HG03064 (cell line): ENCODE measurements around the gene NANOG.
"Not testable (repeated sequence)": the region's sequence is repeated elsewhere in the genome, so short reads cannot be mapped to it uniquely, and the experiment has no call there.

Experiments used
- ATAC-seq: cut with Tn5 transposase; IDR thresholded peaks from one replicate; pipeline ENCODE4 v1.9.1; 2021; ENCODE audit warnings: low read depth; ENCODE audit not compliant: unreplicated experiment

NANOG gene

DNA sequence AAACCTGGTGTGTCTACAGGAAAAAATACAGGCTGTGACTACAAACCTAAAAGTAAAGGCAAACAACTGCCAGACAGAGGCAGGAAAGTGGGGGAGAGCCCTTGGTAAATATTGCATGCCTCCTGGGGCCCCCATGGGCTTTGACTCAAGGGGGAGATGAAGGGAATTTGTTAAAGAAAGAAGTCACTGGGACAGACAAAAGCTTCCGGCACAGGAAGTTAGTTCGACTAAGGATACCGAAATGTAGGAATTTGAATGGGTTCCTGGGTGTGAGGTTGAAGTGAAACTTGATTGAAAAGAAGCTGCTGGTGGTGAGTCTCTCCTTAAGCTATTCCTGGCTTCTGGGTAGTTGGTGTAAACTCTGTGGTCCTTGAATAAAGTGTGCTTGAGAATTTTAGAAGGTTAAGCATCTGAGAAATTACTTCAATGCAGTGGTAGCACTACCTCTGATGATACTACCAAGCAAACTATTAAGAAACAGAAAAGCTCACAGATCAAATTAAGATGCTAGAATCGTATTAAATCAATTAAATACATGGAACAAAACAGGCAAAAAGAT, 9.6 kb downstream of the NANOG start:
- ATAC-seq: not testable (repeated sequence)

DNA sequence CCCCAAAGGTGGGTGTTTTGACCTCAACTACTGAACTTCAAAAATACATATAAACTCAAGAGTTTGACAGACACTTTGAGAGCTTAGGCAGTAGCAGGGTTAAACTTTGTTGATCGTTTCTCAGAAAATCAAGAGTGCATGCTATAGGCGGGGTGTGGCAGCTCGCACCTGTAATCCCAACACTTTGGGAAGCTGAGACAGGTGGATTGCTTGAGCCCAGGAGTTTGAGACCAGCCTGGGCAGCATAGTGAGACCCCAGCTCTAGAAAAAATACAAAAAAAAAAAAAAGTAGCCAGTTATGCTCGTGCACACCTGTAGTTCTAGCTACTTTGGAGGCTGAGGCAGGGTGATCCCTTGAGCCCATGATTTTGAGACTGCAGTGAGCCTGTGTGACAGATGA, 12.3 kb downstream of the NANOG start:
- ATAC-seq: no peak

DNA sequence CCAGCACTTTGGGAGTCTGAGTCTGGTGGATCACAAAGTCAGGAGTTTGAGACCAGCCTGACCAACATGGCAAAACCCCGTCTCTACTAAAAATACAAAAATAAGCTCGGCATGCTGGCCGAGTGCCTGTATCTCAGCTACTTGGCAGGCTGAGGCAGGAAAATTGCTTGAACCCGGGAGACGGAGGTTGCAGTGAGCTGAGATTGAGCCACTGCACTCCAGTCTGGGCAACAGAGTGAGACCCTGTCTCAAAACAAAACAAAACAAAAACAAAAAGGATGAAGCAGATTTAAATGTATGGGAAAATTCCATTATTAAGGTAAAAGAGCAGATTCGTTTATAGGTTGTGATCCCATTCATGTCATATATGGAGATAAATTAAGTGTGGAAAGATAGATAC, 17.1 kb downstream of the NANOG start:
- not testable (repeated sequence) for ATAC-seq

DNA sequence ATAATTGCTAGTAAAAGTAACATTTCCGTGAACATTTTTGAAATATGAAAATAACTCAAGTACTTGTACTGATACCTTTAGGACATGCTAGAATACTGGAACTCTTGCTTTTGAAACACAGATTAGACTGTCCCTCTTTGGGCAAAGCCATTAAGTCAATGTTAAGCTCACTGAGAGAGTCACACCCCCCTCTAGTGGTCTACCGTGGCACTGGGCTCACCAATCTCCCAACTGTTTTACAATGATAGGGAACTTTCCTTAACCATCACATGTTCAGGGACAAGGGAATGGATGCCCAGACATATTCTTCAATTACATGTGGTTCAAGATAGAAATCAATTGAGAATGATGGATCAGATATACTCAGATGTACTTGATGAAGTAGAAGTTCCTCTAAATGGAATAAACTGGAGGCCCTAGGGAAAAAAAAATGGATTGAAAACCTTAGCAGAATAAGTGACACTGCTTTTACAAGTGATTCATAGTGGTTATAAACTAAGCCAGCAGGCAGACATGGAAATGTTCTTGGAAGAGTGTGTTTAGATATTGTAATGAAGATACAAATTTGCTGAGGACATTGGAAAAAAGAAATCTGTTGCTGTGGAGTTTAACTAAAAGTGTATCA, 17.8 kb downstream of the NANOG start:
- no peak for ATAC-seq

DNA sequence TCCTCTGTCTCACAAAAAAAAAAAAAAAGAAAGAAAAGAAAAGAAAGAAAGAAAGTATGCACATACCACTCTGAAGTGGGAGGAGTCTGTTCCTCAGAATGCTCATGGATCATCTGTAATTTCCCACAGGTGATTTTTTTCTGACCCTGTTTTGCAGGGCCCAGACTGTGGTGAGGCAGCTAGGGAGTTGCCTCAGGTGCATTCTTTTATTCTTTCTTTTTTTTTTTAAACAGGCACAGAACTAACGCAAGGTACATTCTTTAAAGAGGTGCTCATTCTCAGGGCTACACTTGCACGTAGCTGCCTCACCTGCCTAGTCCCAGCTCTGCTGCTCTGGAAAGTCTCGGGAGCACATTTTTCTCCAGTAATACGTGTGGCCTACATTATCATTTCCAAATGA, 36.6 kb downstream of the NANOG start:
- ATAC-seq: not testable (repeated sequence)

DNA sequence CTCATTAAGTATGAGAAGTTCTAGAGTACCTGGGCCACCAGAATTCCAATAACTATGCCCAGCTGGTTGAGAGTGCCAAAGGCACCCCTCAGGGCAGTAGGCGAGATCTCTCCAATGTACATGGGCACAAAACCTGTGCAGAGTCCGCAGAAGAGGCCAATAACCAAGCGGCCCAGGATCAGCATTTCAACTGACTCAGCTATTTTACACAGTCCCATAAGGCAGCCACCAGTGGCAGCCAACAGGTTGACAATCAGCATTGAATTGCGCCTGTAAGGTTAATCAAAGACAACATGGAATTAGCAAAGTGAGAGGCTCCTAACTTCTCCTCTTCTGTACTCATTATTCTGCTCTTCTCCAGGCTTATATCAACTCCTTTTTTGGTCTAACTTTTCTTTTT, 40.5 kb downstream of the NANOG start:
- ATAC-seq: not testable (repeated sequence)

DNA sequence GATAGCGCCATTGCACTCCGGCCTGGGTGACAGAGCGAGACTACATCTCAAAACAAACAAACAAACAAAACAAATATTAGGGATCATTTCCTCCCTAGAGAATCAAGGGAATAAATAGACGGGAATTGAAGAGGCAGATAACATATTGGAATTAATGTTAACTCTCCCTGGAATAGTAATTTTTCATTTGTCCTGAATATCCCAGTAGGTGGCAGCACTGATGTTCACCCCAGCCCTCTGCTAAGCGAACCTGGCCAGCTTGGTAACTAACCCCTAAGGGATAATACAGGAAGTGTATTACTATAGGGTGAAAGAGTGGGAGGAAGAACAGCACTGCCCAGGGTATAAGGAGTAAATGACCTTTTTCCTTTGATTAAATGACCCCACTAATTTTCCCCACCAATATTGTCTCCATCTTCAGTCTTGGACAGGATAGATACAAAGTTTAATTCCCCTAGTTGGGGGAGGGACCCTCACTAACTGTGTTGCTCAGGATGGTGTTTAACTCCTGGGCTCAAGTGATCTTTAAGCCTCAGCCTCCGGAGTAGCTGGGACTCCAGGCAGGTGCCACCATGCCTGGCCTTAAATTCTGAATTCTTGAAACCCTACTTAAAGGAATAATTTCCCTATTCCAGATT, 43.0 kb downstream of the NANOG start:
- ATAC-seq: no peak

DNA sequence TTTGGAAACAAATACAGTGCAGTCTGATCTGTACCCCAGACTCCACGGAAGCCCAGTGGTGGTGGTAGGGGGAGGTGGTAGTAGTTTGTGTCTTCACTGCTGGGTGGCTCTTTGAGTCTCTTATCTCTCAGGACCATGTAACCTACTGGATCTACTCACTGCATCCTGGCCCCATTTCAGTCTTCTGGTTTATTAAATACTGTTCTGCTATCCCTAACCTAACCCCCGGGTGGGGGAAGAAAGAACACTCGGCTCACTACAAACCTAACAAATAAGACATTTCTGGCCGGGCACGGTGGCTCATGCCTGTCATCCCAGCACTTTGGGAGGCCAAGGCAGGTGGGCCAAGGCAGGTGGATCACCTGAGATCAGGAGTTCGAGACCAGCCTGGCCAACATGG, 44.0 kb downstream of the NANOG start:
- ATAC-seq: not testable (repeated sequence)

DNA sequence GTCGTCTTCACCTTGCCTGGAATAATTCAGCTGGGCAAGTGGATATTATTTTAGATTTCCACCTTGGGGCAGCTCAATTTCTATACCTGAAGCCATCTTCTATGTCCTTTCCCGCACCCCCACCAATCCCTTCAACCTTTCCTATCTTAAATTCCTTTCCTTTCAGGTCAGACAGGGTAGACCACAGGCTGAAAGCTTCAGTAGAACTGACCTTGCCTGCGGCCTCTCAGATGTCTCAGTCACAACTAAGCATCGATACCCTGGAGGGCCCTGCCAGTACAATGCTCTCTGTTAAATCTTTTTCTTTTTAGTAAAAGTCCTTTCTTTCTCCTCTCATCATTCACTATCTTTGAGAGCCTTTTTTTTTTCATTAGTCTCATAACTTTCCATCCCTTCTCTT, 44.6 kb downstream of the NANOG start:
- no peak for ATAC-seq

DNA sequence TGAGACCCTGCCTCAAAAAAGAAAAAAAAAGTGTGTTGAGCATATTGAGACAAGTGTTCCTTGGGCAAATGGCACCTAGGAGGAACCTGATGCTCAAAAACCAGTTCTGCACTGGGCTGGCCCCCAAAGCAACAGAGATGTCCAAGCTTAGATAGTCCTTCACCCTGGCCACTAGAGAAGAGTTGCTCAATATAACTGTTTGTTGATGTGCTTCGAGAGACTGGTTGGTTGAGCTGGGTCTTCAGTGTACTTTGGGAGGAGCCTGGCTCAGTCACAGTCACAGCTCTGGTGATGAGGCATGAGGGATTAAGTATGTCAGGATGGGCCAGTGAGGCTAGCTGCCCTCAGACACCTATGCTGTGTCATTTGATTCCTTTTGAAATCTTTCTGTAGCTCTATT, 45.5 kb downstream of the NANOG start:
- ATAC-seq: no peak

DNA sequence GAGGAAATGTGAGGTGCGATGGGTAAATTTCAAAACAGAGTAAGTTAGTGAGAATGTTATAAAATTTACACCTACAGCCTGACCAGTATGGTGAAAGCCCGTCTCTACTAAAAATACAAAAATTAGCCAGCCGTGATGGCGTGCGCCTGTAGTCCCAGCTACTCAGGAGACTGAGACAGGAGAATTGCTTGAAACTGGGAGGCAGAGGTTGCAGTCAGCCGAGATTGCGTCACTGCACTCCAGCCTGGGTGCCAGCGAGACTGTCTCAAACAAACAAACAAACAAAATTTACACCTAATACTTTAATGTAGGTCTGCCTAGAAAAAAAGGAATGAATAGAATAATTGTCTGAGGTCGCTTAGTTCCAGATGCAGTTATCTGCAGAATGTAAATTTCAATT, 45.9 kb downstream of the NANOG start:
- ATAC-seq: no peak

DNA sequence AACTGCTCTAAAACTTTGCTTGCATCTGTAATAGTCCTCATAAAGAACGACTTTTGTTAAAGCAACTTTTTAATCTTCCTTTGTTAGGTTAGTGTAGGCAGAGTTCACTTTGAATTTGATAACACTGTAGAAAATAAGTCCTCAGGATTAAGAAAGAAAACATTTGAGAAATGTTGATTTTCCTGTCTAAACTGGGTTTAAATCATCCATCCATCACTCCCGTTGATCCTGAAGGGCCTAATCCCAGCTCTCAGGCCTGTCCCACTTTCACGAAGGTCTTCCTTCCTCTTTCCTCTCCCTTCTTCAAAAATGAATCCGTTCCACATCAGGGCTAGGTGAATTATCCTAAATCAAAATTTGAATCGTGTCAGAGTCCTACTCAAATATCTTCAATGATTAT, 46.6 kb downstream of the NANOG start:
- no peak for ATAC-seq

DNA sequence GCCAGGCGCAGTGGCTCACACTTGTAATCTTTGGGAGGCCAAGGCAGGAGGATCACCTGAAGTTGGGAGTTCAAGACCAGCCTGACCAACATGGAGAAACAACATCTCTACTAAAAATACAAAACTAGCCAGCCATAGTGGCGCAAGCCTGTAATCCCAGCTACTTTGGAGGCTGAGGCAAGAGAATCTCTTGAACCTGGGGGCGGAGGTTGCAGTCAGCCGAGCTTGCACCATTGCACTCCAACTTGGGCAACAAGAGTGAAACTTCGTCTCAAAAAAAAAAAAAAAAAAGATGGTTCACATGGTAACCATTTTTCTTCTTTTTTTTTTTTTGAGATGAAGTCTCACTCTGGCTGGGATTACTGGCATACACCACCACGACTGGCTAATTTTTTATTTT, 48.2 kb downstream of the NANOG start:
- no peak for ATAC-seq

DNA sequence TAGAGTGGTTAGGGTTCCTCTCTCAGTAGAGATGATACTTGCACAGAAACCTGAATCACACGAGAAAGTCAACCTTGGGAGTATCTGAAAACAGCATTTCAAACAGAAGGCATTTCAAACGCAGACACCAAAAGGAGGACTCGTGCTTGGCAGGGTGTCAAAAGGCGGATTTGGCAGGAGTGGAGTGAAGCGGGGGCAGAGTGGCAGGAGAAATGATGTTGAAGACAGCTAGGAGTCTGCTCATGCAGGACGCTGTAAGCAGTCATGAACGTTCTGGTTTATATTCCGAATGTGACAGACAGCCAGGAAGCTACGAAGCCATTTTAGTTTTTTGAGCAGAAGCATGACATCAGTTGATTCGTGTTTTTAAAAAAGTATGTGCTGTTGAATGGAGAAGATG, 50.0 kb downstream of the NANOG start:
- ATAC-seq: not testable (repeated sequence)

DNA sequence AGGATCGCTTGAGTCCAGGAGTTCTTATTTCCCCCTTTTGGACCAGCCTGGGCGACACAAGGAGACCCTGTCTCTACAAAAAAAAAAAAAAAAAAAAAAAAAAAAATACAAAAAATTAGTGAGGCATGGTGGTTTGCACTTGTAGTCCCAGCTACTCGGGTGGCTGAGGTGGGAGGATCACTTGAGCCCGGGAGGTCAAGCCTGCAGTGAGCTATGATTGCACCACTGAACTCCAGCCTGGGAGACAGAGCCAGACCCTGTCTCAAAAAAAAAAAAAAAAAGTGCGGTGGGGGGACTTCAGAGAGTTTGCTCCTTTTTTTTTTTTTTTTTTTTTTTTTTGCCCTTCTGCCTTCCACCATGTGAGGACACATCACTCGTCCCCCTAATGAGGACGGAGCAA, 50.6 kb downstream of the NANOG start:
- not testable (repeated sequence) for ATAC-seq

DNA sequence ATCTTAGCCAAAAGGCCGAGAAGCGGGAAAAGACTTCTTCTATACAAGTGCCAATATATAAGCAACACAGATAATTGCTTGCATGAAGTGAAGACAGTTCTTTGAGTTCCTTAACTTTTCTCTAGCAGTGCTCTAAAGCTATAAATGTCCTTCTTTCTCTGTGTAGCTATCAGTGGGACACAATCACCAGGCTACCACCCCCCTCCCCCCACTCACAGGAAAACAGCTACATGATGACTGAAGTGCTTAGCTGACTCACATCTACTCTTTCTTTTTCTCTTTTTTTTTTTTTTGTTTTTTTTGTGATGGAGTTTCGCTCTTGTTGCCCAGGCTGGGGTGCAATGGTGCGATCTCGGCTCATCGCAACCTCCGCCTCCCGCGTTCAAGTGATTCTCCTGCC, 53.2 kb downstream of the NANOG start:
- ATAC-seq: not testable (repeated sequence)

DNA sequence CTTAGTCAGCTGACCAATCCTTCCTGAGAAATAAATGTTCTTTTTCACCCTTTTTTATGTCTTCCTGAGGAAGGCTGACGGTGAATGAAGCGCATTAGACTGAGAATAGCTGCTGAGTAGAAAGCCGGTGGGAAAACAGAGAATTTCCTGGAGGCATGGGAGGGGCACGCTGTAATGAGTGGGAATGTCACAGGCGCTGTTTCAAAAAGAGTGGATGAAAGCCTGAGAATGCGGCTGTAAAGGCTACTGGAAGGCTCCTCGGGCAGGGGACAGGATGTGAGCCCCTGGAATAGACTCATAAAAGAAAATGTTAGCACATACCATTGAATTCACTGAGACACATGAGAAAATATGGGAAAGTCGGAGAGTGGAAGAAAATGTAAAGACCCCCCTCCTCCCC, 53.9 kb downstream of the NANOG start:
- ATAC-seq: not testable (repeated sequence)

DNA sequence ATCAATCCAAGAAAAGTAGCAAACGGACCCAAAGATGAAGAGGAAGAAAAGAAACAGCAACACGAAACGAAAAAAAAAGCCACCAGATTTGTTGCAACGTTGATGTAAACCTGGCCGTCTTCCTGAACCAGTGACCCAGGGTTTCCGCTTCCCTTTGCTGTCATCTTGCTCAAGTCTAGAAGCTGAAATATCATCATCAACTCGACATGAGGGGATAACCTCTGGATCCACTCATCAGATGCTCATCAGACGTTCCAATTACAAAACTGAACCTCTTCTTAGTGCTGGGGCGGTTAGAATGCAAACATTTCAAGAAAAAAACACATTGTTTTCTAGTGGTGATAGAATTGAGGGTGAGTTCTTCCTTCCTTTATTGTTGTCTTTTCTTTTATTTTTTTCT, 54.4 kb downstream of the NANOG start:
- ATAC-seq: not testable (repeated sequence)

DNA sequence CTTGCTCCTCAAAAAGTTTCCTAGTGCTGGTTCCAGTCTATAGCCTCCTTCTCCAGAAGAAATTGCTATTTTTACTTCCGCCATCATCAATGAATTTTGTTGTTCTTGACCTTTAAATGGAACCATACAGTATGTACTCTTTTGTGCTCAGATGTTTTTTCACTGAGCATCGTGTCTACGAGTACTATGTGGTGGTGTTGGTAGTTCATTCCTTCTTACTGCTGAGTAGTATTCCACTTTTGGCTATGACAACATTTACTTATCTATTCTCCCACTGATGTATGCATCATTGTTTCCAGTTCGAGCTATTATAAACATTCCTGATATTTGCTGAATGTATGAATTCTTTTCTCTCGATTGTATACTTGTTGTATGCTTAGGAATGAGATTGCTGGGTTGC, 54.9 kb downstream of the NANOG start:
- ATAC-seq: no peak

DNA sequence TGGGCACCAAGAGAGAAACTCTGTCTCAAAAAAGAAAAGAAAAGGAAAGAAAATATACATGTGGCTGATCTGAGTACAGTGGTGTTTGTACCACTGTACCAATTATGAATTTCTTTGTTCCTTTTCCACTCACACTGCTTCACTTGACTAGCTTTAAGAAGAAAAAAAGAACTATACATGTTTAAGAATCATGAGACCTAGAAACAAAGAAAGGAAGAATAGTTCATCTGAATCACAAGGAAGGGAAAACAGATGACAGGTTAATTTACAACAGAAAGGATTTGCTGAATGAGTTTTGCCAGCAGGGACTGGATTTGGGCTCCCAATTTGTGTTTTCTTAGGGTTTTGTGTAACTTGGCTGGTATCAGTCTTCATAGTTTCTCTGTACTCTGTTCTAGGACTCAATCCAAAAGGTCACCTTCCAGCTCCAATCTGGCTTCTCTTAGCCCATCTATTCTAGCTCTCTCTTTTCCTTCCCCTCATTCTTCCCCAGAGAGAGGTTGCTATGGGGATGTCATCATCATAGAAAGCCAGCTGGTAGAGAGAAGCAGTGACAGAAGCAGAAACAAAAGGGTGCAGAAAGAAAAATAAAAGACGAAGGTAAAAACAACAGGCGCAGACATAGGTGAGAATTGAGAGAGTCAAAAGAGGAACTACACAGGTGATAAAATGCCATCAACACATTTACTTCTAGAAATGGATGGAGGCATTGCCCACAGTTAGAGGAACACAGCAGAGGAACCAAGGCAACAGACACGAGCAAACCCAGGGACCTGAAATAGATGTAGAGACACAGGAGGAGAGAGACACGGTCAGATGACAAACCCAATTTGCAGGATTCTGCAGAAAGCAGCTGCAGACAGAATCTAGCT, 58.3 kb downstream of the NANOG start:
- ATAC-seq: not testable (repeated sequence)

DNA sequence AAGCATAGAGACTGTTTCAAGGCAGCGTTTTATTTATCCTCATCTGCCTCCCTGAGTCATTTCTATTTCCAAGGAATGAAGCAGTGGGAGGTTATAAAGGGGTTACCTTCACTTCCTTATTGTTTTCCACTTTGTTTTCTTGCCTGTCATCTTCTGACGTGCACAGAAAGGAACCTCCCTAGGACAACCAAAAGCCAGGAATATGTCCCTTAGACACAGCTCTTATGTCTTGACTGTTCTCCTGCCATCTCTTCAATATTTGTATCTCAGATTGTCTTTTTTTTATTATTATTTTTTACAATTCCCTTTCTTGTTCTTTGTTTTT, 58.9 kb downstream of the NANOG start:
- not testable (repeated sequence) for ATAC-seq
